Measurements from ENCODE around the gene NYAP1. TPM values are rescaled to one million over a fixed set of nuclear protein-coding genes. Genes with fewer than 3 reads are reported as not detected.
"Not testable (repeated sequence)": the region's sequence is repeated elsewhere in the genome, so short reads cannot be mapped to it uniquely, and the experiment has no call there.

Gene NYAP1
- total RNA-seq, 2 experiments from 2014 or later, result 0.23 to 0.32 TPM

- H3K4me1 Mint-ChIP-seq, result peaks cover 22% of the 10 kb centered on the region
- H3K27me3 Mint-ChIP-seq; H3K36me3 Mint-ChIP-seq (ENCODE audit: low read depth); H3K27ac Mint-ChIP-seq; H3K9me3 Mint-ChIP-seq; DNase-seq; POLR2A ChIA-PET; H3K4me3 Mint-ChIP-seq: not testable (repeated sequence)
- CTCF ChIA-PET, result interaction anchor here (0.7 to 0.9 kb wide), 3 partner anchors 8 to 97 kb away, joined by 3 to 9 read pairs (median 4); no protein-coding TSS in a partner anchor
Measured at GRCh38 chr7:100535982-100536381, 52.3 kb downstream of the NYAP1 start.

- not testable (repeated sequence) for H3K27me3 Mint-ChIP-seq, H3K9me3 Mint-ChIP-seq, DNase-seq, H3K4me3 Mint-ChIP-seq
- Mint-ChIP-seq H3K36me3 (ENCODE audit: low read depth) (peaks cover 13% of the 10 kb centered on the region), H3K27ac (peak overlapping the region; percentile 31), H3K4me1 (peaks cover 29% of the 10 kb centered on the region)
- ChIA-PET POLR2A (interaction anchor here (0.7 kb wide), 1 partner anchor 15 kb away, joined by 5 read pairs; no protein-coding TSS in a partner anchor), CTCF (interaction anchor here (2.5 kb wide), 1 partner anchor 22 kb away, joined by 6 read pairs; no protein-coding TSS in a partner anchor)
Measured at GRCh38 chr7:100536695-100537094, 53.0 kb downstream of the NYAP1 start.

GRCh38 chr7:100538348-100538653 lies 54.6 kb downstream of the NYAP1 start:
- no peak for DNase-seq
- Mint-ChIP-seq H3K27me3 (no peaks in the 10 kb centered on the region), H3K27ac (peak overlapping the region; percentile 82), H3K9me3 (no peaks in the 10 kb centered on the region), H3K36me3 (ENCODE audit: low read depth) (peaks cover 13% of the 10 kb centered on the region), H3K4me3 (peak overlapping the region; percentile 99), H3K4me1 (peaks cover 43% of the 10 kb centered on the region)
- ChIA-PET CTCF (interaction anchor here (1.7 to 2.5 kb wide), 2 partner anchors 21 to 56 kb away, joined by 5 to 6 read pairs; no protein-coding TSS in a partner anchor), POLR2A (no interaction called here)

- ChIA-PET CTCF (interaction anchor here (0.7 to 2.5 kb wide), 5 partner anchors 17 to 167 kb away, joined by 3 to 6 read pairs (median 3); partner anchors contain the start of gene POP7), POLR2A (no interaction called here)
- peak; percentile 100 for DNase-seq
- peaks cover 15% of the 10 kb centered on the region for H3K36me3 Mint-ChIP-seq (ENCODE audit: low read depth)
- no peaks in the 10 kb centered on the region for H3K9me3 Mint-ChIP-seq
- H3K27ac Mint-ChIP-seq, result peak within 1 kb of the TSS; percentile 83
- H3K4me1 Mint-ChIP-seq, result peaks cover 48% of the 10 kb centered on the region
- H3K27me3 Mint-ChIP-seq, result no peaks in the 10 kb centered on the region
- H3K4me3 Mint-ChIP-seq, result peak within 1 kb of the TSS; percentile 99
Measured at GRCh38 chr7:100538654-100539435, 55.1 kb downstream of the NYAP1 start, which contains the start of gene AGFG2. AGFG2 (plus strand) TSS chr7:100539203; CDS start chr7:100539347, 144 bp downstream.

GRCh38 chr7:100539436-100540006 lies 55.8 kb downstream of the NYAP1 start:
- H3K4me3 Mint-ChIP-seq, result peak overlapping the region; percentile 99

GRCh38 chr7:100540073-100540723 lies 56.5 kb downstream of the NYAP1 start:
- no peaks in the 10 kb centered on the region for H3K9me3 Mint-ChIP-seq
- H3K36me3 Mint-ChIP-seq (ENCODE audit: low read depth), result peaks cover 18% of the 10 kb centered on the region
- peak overlapping the region; percentile 83 for H3K27ac Mint-ChIP-seq
- H3K27me3 Mint-ChIP-seq, result no peaks in the 10 kb centered on the region
- peak overlapping the region; percentile 99 for H3K4me3 Mint-ChIP-seq
- CTCF ChIA-PET, result interaction anchor here (0.6 to 1.2 kb wide), 4 partner anchors 15 to 136 kb away, joined by 3 to 4 read pairs (median 3); no protein-coding TSS in a partner anchor
- peaks cover 62% of the 10 kb centered on the region for H3K4me1 Mint-ChIP-seq
- no peak for DNase-seq
- POLR2A ChIA-PET, result interaction anchor here (0.6 kb wide), 1 partner anchor 185 kb away, joined by 3 read pairs; no protein-coding TSS in a partner anchor

More at GRCh38 chr7:100539436-100540006, 55.8 kb downstream of the NYAP1 start:
- CTCF ChIA-PET, result interaction anchor here (0.7 to 1.7 kb wide), 7 partner anchors 16 to 166 kb away, joined by 3 to 5 read pairs (median 3); partner anchors contain the start of gene POP7
- peaks cover 18% of the 10 kb centered on the region for H3K36me3 Mint-ChIP-seq (ENCODE audit: low read depth)
- POLR2A ChIA-PET, result interaction anchor here (0.6 kb wide), 1 partner anchor 186 kb away, joined by 3 read pairs; no protein-coding TSS in a partner anchor
- no peaks in the 10 kb centered on the region for H3K9me3 Mint-ChIP-seq
- no peaks in the 10 kb centered on the region for H3K27me3 Mint-ChIP-seq
- H3K27ac Mint-ChIP-seq, result peak overlapping the region; percentile 83
- DNase-seq, result peak; percentile 22
- H3K4me1 Mint-ChIP-seq, result peaks cover 55% of the 10 kb centered on the region

GRCh38 chr7:100541309-100541708 lies 57.6 kb downstream of the NYAP1 start:
- peak overlapping the region; percentile 99 for H3K4me3 Mint-ChIP-seq
- peaks cover 73% of the 10 kb centered on the region for H3K4me1 Mint-ChIP-seq
- DNase-seq, H3K27me3 Mint-ChIP-seq, POLR2A ChIA-PET, H3K9me3 Mint-ChIP-seq: not testable (repeated sequence)
- CTCF ChIA-PET, result interaction anchor here (0.7 to 1.9 kb wide), 4 partner anchors 8 to 43 kb away, joined by 3 to 16 read pairs (median 10); no protein-coding TSS in a partner anchor
- H3K27ac Mint-ChIP-seq, result peak overlapping the region; percentile 20
- H3K36me3 Mint-ChIP-seq (ENCODE audit: low read depth), result peaks cover 18% of the 10 kb centered on the region

GRCh38 chr7:100543586-100543985 lies 59.9 kb downstream of the NYAP1 start:
- H3K4me1 Mint-ChIP-seq, result peaks cover 91% of the 10 kb centered on the region
- H3K4me3 Mint-ChIP-seq, result peak overlapping the region; percentile 16
- ChIA-PET CTCF (interaction anchor here (7.3 kb wide), 1 partner anchor 17 kb away, joined by 49 read pairs; no protein-coding TSS in a partner anchor), POLR2A (no interaction called here)
- peak overlapping the region; percentile 87 for H3K27ac Mint-ChIP-seq
- peaks cover 29% of the 10 kb centered on the region for H3K36me3 Mint-ChIP-seq (ENCODE audit: low read depth)
- H3K9me3 Mint-ChIP-seq, result no peaks in the 10 kb centered on the region
- no peak for DNase-seq
- H3K27me3 Mint-ChIP-seq, result no peaks in the 10 kb centered on the region

GRCh38 chr7:100544386-100544785 lies 60.7 kb downstream of the NYAP1 start:
- ChIA-PET CTCF (interaction anchor here (1.4 to 7.3 kb wide), 3 partner anchors 16 to 92 kb away, joined by 3 to 49 read pairs (median 4); no protein-coding TSS in a partner anchor), POLR2A (no interaction called here)
- Mint-ChIP-seq H3K27me3 (no peaks in the 10 kb centered on the region), H3K27ac (peak overlapping the region; percentile 87), H3K36me3 (ENCODE audit: low read depth) (peaks cover 33% of the 10 kb centered on the region), H3K9me3 (no peaks in the 10 kb centered on the region), H3K4me1 (peaks cover 94% of the 10 kb centered on the region), H3K4me3 (peak overlapping the region; percentile 16)
- DNase-seq, result no peak

Other genes starting within 250 kb of the NYAP1 start
- gene SPDYE3, start 176.2 kb upstream of the NYAP1 start, total RNA-seq, result not detected
- 10 to 100 TPM; 50.6 to 56.2 TPM for gene PILRB, start 125.8 kb upstream of the NYAP1 start, total RNA-seq
- 1 to 10 TPM; 1.8 to 2.7 TPM for gene PILRA, start 110.4 kb upstream of the NYAP1 start, total RNA-seq
- gene ZCWPW1, start 55.2 kb upstream of the NYAP1 start, total RNA-seq, result 1 to 10 TPM; 2.4 to 2.7 TPM
- gene MEPCE, start 54.1 kb upstream of the NYAP1 start, total RNA-seq, result 10 to 100 TPM; 49.1 to 50.5 TPM
- gene PPP1R35, start 47.4 kb upstream of the NYAP1 start, total RNA-seq, result 10 to 100 TPM; 67.9 to 77.9 TPM
- gene SPACDR, start 19.7 kb upstream of the NYAP1 start, total RNA-seq, result 1 to 10 TPM; 3.0 to 4.1 TPM
- 100 to 1,000 TPM; 113 to 128 TPM for gene TSC22D4, start 4.7 kb upstream of the NYAP1 start, total RNA-seq
- 10 to 100 TPM; 43.0 to 45.3 TPM for gene AGFG2, start 55.3 kb downstream of the NYAP1 start, total RNA-seq
- 10 to 100 TPM; 34.6 to 36.1 TPM for gene SAP25, start 90.0 kb downstream of the NYAP1 start, total RNA-seq
- 100 to 1,000 TPM; 189 to 217 TPM for gene LRCH4, start 102.2 kb downstream of the NYAP1 start, total RNA-seq
- 1 to 10 TPM; 1.3 to 1.5 TPM for gene FBXO24, start 102.4 kb downstream of the NYAP1 start, total RNA-seq
- gene PCOLCE, start 118.4 kb downstream of the NYAP1 start, total RNA-seq, result 10 to 100 TPM; 17.3 to 18.3 TPM
- gene MOSPD3, start 128.6 kb downstream of the NYAP1 start, total RNA-seq, result 10 to 100 TPM; 59.7 to 66.7 TPM
- gene TFR2, start 157.6 kb downstream of the NYAP1 start, total RNA-seq, result 1 to 10 TPM; 7.3 to 9.8 TPM
- gene ACTL6B, start 172.5 kb downstream of the NYAP1 start, total RNA-seq, result not detected
- 100 to 1,000 TPM; 238 to 249 TPM for gene GNB2, start 189.8 kb downstream of the NYAP1 start, total RNA-seq
- 10 to 100 TPM; 48.7 to 55.5 TPM for gene GIGYF1, start 210.3 kb downstream of the NYAP1 start, total RNA-seq
- gene POP7, start 222.2 kb downstream of the NYAP1 start, total RNA-seq, result 10 to 100 TPM; 39.9 to 40.5 TPM
- not detected for gene EPO, start 236.5 kb downstream of the NYAP1 start, total RNA-seq
- gene ZAN, start 249.7 kb downstream of the NYAP1 start, total RNA-seq, result not detected

Measured in activated CD4-positive, alpha-beta T cell treated with anti-CD3 and anti-CD28 coated beads, Interleukin-2, amount 10 ng/mL, durations not matched to agents 7 days and 5 days (primary cell).